ENCODE data around the gene MARCOL.
"Not testable (repeated sequence)": the region's sequence is repeated elsewhere in the genome, so short reads cannot be mapped to it uniquely, and the experiment has no call there.

MARCOL gene

GRCh38 chr5:148268566-148268965 lies 30.2 kb downstream of the MARCOL start, which contains the start of gene SPINK13:
SPINK13 (plus strand) TSS chr5:148268794; CDS start chr5:148270073, 1,279 bp downstream.
- no peak for DNase-seq

DNA sequence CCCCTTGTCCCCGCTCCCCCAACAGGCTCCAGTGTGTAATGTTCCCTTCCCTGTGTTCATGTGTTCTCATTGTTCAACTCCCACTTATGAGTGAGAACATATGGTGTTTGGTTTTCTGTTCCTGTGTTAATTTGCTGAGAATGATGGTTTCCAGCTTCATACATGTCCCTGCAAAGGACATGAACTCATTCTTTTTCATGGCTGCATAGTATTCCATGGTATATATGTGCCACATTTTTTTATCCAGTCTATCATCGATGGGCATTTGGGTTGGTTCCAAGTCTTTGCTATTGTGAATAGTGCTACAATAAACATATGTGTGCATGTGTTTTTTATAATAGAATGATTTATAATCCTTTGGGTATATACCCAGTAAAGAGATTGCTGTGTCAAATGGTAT lies 36.8 kb downstream of the MARCOL start:
- not testable (repeated sequence) for DNase-seq

GRCh38 chr5:148280893-148281292 lies 42.6 kb downstream of the MARCOL start:
- DNase-seq = peak in 1 of 2 donors; percentile 1

GRCh38 chr5:148281336-148281735 lies 43.0 kb downstream of the MARCOL start:
- DNase-seq = not testable (repeated sequence)

DNA sequence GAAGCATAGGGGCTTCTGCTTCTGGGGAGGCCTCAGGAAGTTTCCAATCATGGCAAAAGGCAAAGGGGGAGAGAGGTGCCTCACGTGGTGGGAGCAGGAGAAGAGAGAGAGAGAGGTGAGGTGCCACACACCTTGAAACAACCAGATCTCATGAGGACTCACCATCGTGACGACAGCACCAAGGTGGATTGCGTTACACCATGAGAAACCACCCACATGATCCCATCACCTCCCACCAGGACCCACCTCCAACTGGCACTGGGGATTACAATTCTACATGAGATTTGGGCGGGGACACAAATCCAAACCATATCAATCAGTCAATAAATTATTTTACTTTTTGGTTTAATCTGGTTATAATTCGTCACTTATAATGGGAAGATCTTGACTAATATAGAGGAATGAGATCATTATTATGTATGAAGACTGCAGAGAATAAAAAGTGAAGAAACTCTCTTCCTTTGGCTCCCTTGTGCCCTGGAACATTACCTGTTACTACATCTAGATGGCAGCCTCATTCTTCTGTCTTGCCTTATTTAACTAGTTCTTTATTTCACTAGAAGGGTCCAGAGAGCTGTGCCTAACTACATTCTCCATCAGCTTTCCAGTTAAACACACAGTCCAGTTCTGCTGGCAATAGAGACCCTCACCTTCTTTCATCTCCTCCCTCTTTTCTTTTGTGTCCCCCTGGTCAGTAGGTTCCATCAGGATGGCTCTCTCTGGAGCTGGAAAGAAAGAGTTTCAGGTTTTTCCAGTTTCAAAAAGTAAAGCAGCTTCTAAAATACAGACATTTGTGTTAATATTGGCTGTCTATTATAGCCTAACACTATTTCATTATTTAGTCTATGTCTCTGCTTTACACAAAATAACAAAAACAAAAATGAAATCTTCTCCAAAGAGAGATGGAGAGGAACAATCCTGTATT lies 52.2 kb downstream of the MARCOL start:
- no peak for DNase-seq

Measured in stimulated activated CD4-positive, alpha-beta T cell treated with anti-CD3 and anti-CD28 coated beads, Interleukin-2, amount 100 ng/mL, for 24 hours (primary cell).